ENCODE results near the gene HAUS7. TPM values are rescaled to one million over a fixed set of nuclear protein-coding genes. Genes with fewer than 3 reads are reported as not detected.

Gene HAUS7
- polyA plus RNA-seq, 4 donors: 20.8 to 30.8 (median 24.2) TPM

DNA sequence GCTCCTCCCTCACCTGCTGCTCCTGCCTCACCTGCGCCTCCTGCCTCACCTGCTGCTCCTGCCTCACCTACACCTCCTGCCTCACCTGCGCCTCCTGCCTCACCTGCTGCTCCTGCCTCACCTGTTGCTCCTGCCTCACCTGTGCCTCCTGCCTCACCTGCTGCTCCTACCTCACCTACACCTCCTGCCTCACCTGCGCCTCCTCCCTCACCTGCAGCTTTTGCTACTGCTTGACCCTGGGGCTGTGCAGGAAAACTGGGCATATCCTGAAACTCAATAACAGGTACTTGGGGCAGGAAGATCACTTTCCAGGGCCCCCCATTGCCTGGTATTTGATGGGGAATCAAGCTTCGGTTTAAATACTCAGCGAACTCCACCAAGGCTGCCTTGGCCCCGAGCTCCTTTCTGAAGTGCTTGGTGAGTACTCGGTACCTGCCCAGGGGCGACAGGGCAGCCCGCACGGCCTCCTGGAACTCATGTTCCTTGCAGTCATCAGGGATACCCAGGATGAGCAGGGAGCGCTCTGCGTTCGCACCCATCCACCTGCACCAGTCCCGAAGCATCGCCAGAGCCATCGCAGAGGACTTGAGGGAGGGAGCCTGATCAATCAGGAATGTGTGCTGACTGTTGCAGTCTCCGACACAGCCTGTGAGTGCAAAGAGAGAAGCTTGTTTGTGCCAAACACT is 72.0 kb downstream of the HAUS7 start:
- no peak overlapping the region for H3K27ac ChIP-seq (ENCODE audit: low read depth in 1 of 3, low read length in 2 of 3)
- no peak for FAIRE-seq
- 81 to 89% (median 86%) methylated on average over 14 to 17 of the region's 17 CpGs for WGBS, 3 donors
- no peaks in the 10 kb centered on the region for H3K4me1 ChIP-seq (ENCODE audit: control insufficient read depth in 3 of 3, insufficient read depth in 2 of 3, low read depth in 1 of 3, low read length in 2 of 3)
- no peaks in the 10 kb centered on the region for H3K9me3 ChIP-seq (ENCODE audit: control insufficient read depth in 2 of 2, insufficient read depth in 1 of 2, low read depth in 1 of 2, low read length in 1 of 2)
- no peaks in the 10 kb centered on the region for H3K27me3 ChIP-seq (ENCODE audit: control insufficient read depth in 3 of 3, insufficient read depth in 3 of 3, low read length in 3 of 3)
- H3K36me3 ChIP-seq (ENCODE audit: control insufficient read depth in 3 of 3, insufficient read depth in 2 of 3, low read depth in 1 of 3, low read length in 3 of 3): no peaks in the 10 kb centered on the region
- H3K4me3 ChIP-seq (ENCODE audit: low read depth in 1 of 3, low read length in 3 of 3): no peak overlapping the region
- DNase-seq: no peak

Other genes starting within 250 kb of the HAUS7 start
- under 1 TPM in 1 of 4 donors, not detected in 3; 0.01 TPM for gene PNMA6F, start 148.8 kb downstream of the HAUS7 start, polyA plus RNA-seq
- gene ZNF275, start 136.4 kb downstream of the HAUS7 start, polyA plus RNA-seq: 1 to 10 TPM; 1.1 to 9.0 (median 2.3) TPM
- not detected for gene PNMA6E, start 69.2 kb downstream of the HAUS7 start, polyA plus RNA-seq
- gene ZFP92, start 59.1 kb downstream of the HAUS7 start, polyA plus RNA-seq: 1 to 10 TPM in 1 of 4 donors, under 1 TPM in 2, not detected in 1; 0.27 to 3.8 (median 0.42) TPM
- under 1 TPM in 3 of 4 donors, not detected in 1; 0.45 to 0.81 (median 0.47) TPM for gene TREX2, start 24.5 kb downstream of the HAUS7 start, polyA plus RNA-seq
- 10 to 100 TPM in 2 of 4 donors, 1 to 10 TPM in 2; 3.1 to 23.2 (median 12.6) TPM for gene BGN, start 24.4 kb upstream of the HAUS7 start, polyA plus RNA-seq
- under 1 TPM in 2 of 4 donors, not detected in 2; 0.30 to 0.36 TPM for gene ATP2B3, start 47.1 kb upstream of the HAUS7 start, polyA plus RNA-seq
- 10 to 100 TPM; 14.9 to 41.9 (median 34.4) TPM for gene CCNQ, start 128.6 kb upstream of the HAUS7 start, polyA plus RNA-seq
- gene DUSP9, start 176.6 kb upstream of the HAUS7 start, polyA plus RNA-seq: 1 to 10 TPM in 1 of 4 donors, under 1 TPM in 1, not detected in 2; 0.06 to 5.5 TPM
- 10 to 100 TPM in 1 of 4 donors, 1 to 10 TPM in 2, not detected in 1; 1.1 to 54.5 (median 1.4) TPM for gene PNCK, start 203.2 kb upstream of the HAUS7 start, polyA plus RNA-seq
- 100 to 1,000 TPM in 1 of 4 donors, 10 to 100 TPM in 3; 34.0 to 140 (median 59.2) TPM for gene SLC6A8, start 217.3 kb upstream of the HAUS7 start, polyA plus RNA-seq